ENCODE results near the gene ATXN7L1. TPM values are rescaled to one million over a fixed set of nuclear protein-coding genes. Genes with fewer than 3 reads are reported as not detected.
A peak's percentile ranks its signal among the peaks of the same experiment; 100 is the strongest.
"Not testable (repeated sequence)": the region's sequence is repeated elsewhere in the genome, so short reads cannot be mapped to it uniquely, and the experiment has no call there.

ATXN7L1 gene
- total RNA-seq, 6 experiments from 2014 or later, result 7.1 to 15.7 (median 11.0) TPM

DNA sequence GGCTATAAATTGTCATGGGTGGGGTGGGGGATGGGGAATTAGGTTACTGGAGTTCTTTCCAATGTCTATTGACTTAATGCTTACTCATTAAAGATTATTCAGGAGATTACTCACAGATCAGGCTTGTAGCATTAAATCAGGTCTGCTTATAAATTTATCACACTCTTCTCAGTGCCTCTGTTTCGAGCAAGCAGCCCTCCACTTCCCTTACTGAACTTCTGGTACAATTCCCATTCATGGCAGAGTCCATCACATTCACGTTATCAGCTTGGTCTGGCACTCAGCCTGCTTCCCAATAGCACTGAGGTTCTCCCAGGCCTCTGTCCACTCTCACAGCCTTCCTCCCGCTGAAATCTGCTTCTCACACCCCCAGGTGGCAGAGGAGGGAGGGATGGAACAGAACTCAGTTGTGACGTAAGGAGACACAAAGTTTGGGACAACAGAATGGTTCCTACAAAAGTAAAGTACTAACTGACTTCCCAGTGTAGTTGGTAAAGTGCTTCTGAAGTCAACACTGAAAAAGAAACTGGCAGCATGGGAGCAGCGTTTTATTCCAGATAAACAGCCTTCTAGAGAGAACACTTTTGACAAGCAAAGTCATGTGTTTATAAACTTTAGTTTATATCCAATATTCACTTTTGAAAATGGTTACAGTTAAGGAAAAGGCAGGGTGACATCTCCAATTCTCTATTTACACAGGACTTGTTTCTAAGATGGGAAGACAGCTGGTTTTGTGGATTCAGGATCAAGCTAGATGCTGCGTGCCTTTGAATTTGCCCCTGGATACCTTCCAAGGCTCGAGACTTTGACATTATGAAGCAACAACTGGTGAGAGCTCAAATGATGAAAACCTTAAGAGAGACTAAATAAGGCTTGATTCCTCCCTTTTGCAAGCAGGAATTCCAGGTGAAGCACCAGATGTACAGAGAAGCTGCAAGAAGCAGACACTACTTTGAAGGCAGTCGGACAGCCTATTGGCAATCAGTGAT lies 81.4 kb downstream of the ATXN7L1 start:
- Histone ChIP-seq H3K27me3 (no peaks in the 10 kb centered on the region), H3K4me1 (peaks cover 0 to 18% (median 10%) of the 10 kb centered on the region in 4 donors), H3K4me3 (no peak overlapping the region), H3K27ac (peak overlapping the region; percentile 22 to 48 (median 26)), H3K36me3 (no peaks in the 10 kb centered on the region), H3K9me3 (no peaks in the 10 kb centered on the region)
- DNase-seq, result peak in 1 of 3 donors; percentile 41
- 24% methylated on average over 8 of the region's 8 CpGs for WGBS (ENCODE audit: insufficient coverage, low coverage, low lambda C conversion rate, missing lambda C conversion rate)
- intact Hi-C loops (cut with DNase I), result no loop called here
- ATAC-seq, result peak; percentile 58 to 87 (median 78)
- TF ChIP-seq, protein P1, sequence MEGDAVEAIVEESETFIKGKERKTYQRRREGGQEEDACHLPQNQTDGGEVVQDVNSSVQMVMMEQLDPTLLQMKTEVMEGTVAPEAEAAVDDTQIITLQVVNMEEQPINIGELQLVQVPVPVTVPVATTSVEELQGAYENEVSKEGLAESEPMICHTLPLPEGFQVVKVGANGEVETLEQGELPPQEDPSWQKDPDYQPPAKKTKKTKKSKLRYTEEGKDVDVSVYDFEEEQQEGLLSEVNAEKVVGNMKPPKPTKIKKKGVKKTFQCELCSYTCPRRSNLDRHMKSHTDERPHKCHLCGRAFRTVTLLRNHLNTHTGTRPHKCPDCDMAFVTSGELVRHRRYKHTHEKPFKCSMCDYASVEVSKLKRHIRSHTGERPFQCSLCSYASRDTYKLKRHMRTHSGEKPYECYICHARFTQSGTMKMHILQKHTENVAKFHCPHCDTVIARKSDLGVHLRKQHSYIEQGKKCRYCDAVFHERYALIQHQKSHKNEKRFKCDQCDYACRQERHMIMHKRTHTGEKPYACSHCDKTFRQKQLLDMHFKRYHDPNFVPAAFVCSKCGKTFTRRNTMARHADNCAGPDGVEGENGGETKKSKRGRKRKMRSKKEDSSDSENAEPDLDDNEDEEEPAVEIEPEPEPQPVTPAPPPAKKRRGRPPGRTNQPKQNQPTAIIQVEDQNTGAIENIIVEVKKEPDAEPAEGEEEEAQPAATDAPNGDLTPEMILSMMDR (IDR thresholded peaks at IDR 0.05), result no peak
- TF ChIP-seq POLR2A (IDR thresholded peaks at IDR 0.05), result no peak

DNA sequence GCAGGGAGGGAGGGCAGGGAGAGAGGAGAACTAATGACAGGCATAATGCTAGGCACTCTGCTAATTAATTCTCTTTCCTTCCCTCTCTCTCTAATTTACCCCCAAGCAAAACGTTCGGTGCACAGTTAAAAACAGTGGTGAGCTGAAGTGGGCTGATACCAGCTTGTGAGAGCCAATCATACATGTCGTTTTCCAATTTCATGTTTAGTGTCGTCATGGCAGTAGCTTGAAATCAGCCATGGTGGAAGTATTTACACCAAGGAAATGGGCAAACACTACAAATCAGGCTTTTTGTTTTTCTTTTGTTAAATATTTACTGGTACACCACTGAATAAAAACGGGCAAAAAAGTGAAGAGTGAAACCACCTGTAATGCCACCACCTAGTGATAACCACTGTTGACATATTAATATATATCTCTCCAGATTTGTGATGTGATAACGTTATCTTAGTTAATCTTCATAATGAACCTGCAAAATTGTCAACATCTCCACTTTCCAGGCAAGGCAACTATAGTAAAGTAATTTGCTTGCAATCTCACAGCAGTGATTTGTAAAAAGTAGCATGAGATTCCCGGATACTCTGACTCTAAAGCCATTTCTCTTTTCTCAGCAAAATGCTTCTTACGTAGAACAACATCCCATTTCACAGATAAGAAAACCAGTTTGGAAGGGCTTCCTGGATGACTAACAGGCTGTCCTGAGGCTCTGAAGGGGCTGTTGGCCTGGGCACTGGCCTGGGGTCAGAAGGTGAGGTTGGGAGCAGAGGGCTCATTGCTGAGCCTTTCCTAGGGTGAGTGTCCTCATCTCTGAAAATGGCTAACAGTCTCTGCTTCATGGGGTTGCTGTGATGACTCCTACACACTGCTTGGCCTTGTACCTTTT lies 83.7 kb downstream of the ATXN7L1 start:
- intact Hi-C loops (cut with DNase I), result no loop called here

DNA sequence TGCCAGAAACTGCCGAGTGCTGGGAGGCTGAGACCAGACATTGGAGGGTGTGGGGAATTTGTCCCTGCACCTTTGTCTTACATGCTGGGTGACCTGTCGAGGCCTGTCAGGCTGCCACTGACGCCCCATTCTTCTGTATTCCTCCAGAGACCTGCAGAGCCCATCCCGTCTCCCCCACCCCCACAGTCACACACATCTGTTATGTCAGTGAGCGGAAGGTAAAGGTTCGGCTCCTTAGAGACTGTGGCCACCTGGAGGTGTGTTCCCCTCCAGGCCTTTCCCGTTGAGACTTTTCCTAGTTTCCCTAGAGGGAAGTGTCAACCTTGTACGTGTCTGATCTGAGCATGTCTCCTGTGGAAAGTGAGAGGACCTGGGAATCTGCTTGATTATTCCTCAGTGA lies 84.5 kb downstream of the ATXN7L1 start:
- intact Hi-C loops (cut with DNase I), result no loop called here
- WGBS (ENCODE audit: insufficient coverage, low coverage, low lambda C conversion rate, missing lambda C conversion rate), result 91% methylated on average over 5 of the region's 8 CpGs
- TF ChIP-seq, protein P1 (IDR thresholded peaks at IDR 0.05), result no peak
- no peak for TF ChIP-seq POLR2A (IDR thresholded peaks at IDR 0.05)
- no peak overlapping the region for H3K27ac ChIP-seq
- ATAC-seq (no peak), DNase-seq (no peak)
- no peaks in the 10 kb centered on the region for H3K27me3 ChIP-seq
- no peak overlapping the region for H3K4me3 ChIP-seq
- H3K4me1 ChIP-seq, result peaks cover 0 to 18% (median 10%) of the 10 kb centered on the region in 4 donors
- no peaks in the 10 kb centered on the region for H3K9me3 ChIP-seq
- no peaks in the 10 kb centered on the region for H3K36me3 ChIP-seq

More for the DNA sequence above, 83.7 kb downstream of the ATXN7L1 start:
- TF ChIP-seq, protein P1 (IDR thresholded peaks at IDR 0.05), result no peak
- no peak for TF ChIP-seq POLR2A (IDR thresholded peaks at IDR 0.05)
- Histone ChIP-seq H3K9me3 (no peaks in the 10 kb centered on the region), H3K4me1 (peaks cover 0 to 18% (median 10%) of the 10 kb centered on the region in 4 donors), H3K27me3 (no peaks in the 10 kb centered on the region), H3K27ac (no peak overlapping the region), H3K36me3 (no peaks in the 10 kb centered on the region), H3K4me3 (no peak overlapping the region)
- ATAC-seq, result no peak
- 67% methylated on average over 7 of the region's 8 CpGs for WGBS (ENCODE audit: insufficient coverage, low coverage, low lambda C conversion rate, missing lambda C conversion rate)
- no peak for DNase-seq

DNA sequence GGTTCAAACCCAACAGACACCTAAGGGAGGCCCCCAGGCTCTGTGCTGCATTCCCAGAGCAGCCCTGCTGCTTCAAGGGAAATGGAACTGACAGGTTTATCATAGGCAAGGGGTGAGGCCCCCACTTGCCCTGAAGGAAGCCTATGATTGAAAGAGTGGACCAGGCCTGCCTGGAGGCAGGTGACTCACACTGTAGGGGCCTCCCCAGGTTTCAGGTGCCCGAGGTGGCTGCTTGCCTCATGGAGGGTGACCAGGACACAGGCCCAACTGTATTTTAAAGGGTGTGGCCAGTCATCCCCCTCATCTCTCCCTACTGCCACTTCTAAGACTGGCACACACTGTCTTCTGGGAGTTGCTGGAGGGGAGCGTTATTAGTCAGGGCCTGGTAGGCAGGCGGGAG lies 85.4 kb downstream of the ATXN7L1 start:
- intact Hi-C loops (cut with DNase I), result no loop called here
- Histone ChIP-seq H3K27me3 (no peaks in the 10 kb centered on the region), H3K4me1 (peaks cover 0 to 18% (median 10%) of the 10 kb centered on the region in 4 donors), H3K36me3 (no peaks in the 10 kb centered on the region), H3K9me3 (no peaks in the 10 kb centered on the region), H3K27ac (no peak overlapping the region), H3K4me3 (no peak overlapping the region)
- DNase-seq (no peak), ATAC-seq (no peak)
- TF ChIP-seq POLR2A (IDR thresholded peaks at IDR 0.05), result no peak
- TF ChIP-seq, protein P1 (IDR thresholded peaks at IDR 0.05), result no peak
- WGBS (ENCODE audit: insufficient coverage, low coverage, low lambda C conversion rate, missing lambda C conversion rate), result 100% methylated on average over 1 of the region's 3 CpGs

DNA sequence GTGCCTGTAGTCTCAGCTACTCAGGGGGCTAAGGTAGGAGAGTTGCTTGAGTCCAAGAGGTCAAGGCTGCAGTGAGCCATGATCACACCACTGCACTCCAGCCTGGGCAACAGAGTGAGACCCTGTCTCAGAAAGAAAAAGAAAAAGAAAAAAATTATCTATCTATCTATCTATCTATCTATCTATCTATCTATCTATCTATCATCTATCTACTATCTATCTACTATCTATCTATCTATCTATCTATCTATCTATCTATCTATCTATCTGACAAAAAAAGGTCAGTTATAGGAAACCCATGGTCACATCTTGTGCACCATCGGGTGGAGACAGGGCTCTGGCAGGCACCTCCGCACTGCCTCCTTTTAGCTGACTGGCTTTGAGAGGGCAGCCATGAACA lies 85.9 kb downstream of the ATXN7L1 start:
- H3K4me3 ChIP-seq; ATAC-seq; intact Hi-C loops (cut with DNase I); DNase-seq; H3K27ac ChIP-seq; H3K9me3 ChIP-seq; H3K27me3 ChIP-seq; H3K36me3 ChIP-seq: not testable (repeated sequence)
- WGBS (ENCODE audit: insufficient coverage, low coverage, low lambda C conversion rate, missing lambda C conversion rate), result 95% methylated on average over 2 of the region's 2 CpGs
- peaks cover 0 to 12% (median 7%) of the 10 kb centered on the region in 4 donors for H3K4me1 ChIP-seq
